ENCODE results near the gene CALML5.

- TF ChIP-seq POLR2AphosphoS5 (IDR thresholded peaks at IDR 0.05; ENCODE audit: control insufficient read depth, insufficient read depth, low read depth, low read length) (no peak), HCFC1 (IDR thresholded peaks at IDR 0.05; ENCODE audit: low read depth, low read length) (no peak)
These were observed 7.6 kb upstream of the CALML5 start for GRCh38 chr10:5506751-5507648.
